WTC11 (cell line): ENCODE measurements around the gene PIK3C2B. TPM values are rescaled to one million over a fixed set of nuclear protein-coding genes. Genes with fewer than 3 reads are reported as not detected.

Source experiments
- ATAC-seq: fragments of 200-7000 bp; cut with Tn5 transposase; 2 replicates; pipeline ENCODE4 v1.10.0; 2021; ENCODE audit warnings: mild to moderate bottlenecking, moderate library complexity
- CTCF ChIA-PET: fragments of 300-600 bp; sonication (Branson Sonifier 250); formaldehyde crosslinking; loops from one replicate; lab custom pipeline; 2021; ENCODE audit warnings: antibody characterized with exemption; lab: Charles Lee
- POLR2A ChIA-PET: fragments of 350-600 bp; sonication (Branson Sonifier 250); formaldehyde crosslinking; loops from one replicate; lab custom pipeline; 2021; ENCODE audit warnings: antibody characterized with exemption; lab: Charles Lee
- DNase-seq: peaks from one replicate; pipeline ENCODE4 v3.0.0; 2021; ENCODE audit warnings: low spot score
- H3K27ac Mint-ChIP-seq: 2 replicates; pipeline ENCODE4 v1.8.0; 2021; ENCODE audit warnings: mixed read lengths
- H3K27me3 Mint-ChIP-seq: 2 replicates; pipeline ENCODE4 v1.8.0; 2021; ENCODE audit warnings: low read depth, mild to moderate bottlenecking, moderate library complexity, mixed read lengths
- H3K36me3 Mint-ChIP-seq: 2 replicates; pipeline ENCODE4 v1.8.0; 2021; ENCODE audit warnings: mixed read lengths
- H3K4me1 Mint-ChIP-seq: 2 replicates; pipeline ENCODE4 v1.8.0; 2022; ENCODE audit warnings: mixed read lengths
- H3K4me3 Mint-ChIP-seq: 2 replicates; pipeline ENCODE4 v1.8.0; 2021; ENCODE audit warnings: mild to moderate bottlenecking, moderate library complexity, mixed read lengths
- H3K9me3 Mint-ChIP-seq: 2 replicates; pipeline ENCODE4 v1.8.0; 2021; ENCODE audit warnings: mixed read lengths
- ATF3 ChIP-seq: sonication (generic); formaldehyde crosslinking; conservative IDR thresholded peaks from 2 replicates; pipeline ENCODE4 v1.8.1; 2022; ENCODE audit warnings: mild to moderate bottlenecking, missing genetic modification reagents
- ATF6 ChIP-seq: sonication (generic); formaldehyde crosslinking; IDR thresholded peaks from 2 replicates; pipeline ENCODE4 v1.8.1; 2023; ENCODE audit warnings: mild to moderate bottlenecking, missing genetic modification reagents
- CBFB ChIP-seq: sonication (generic); formaldehyde crosslinking; IDR thresholded peaks from 2 replicates; pipeline ENCODE4 v1.8.1; 2022; ENCODE audit warnings: mild to moderate bottlenecking, low read depth, missing genetic modification reagents
- EMX1 ChIP-seq: fragments of 250-450 bp; sonication (Bioruptor Pico); IDR thresholded peaks from 2 replicates; pipeline ENCODE4 v1.8.0; 2021; ENCODE audit warnings: mild to moderate bottlenecking
- GABPB1 ChIP-seq: sonication (generic); formaldehyde crosslinking; IDR thresholded peaks from 2 replicates; pipeline ENCODE4 v1.8.1; 2023; ENCODE audit warnings: mild to moderate bottlenecking, missing genetic modification reagents
- HMGA2 ChIP-seq: fragments of 250-450 bp; sonication (Bioruptor Pico); IDR thresholded peaks from 2 replicates; pipeline ENCODE4 v1.4.0; 2021; ENCODE audit warnings: mild to moderate bottlenecking, moderate library complexity
- TEAD1 ChIP-seq: sonication (generic); formaldehyde crosslinking; IDR thresholded peaks from 2 replicates; pipeline ENCODE4 v1.8.0; 2022; ENCODE audit warnings: mild to moderate bottlenecking, missing genetic modification reagents
- TEAD4 ChIP-seq: sonication (generic); formaldehyde crosslinking; IDR thresholded peaks from 2 replicates; pipeline ENCODE4 v1.8.0; 2022; ENCODE audit warnings: mild to moderate bottlenecking, missing genetic modification reagents
- ZBTB21 ChIP-seq: sonication (generic); formaldehyde crosslinking; IDR thresholded peaks from 2 replicates; pipeline ENCODE4 v1.8.1; 2023; ENCODE audit warnings: mild to moderate bottlenecking, missing genetic modification reagents, borderline replicate concordance
- ZNF232 ChIP-seq: sonication (generic); formaldehyde crosslinking; IDR thresholded peaks from 2 replicates; pipeline ENCODE4 v1.8.0; 2022; ENCODE audit warnings: mild to moderate bottlenecking, missing genetic modification reagents
- ZNF263 ChIP-seq: sonication (generic); formaldehyde crosslinking; IDR thresholded peaks from 2 replicates; pipeline ENCODE4 v1.8.1; 2022; ENCODE audit warnings: low read depth, mild to moderate bottlenecking, moderate library complexity, missing genetic modification reagents
- ZNF423 ChIP-seq: fragments of 250-450 bp; sonication (Bioruptor Pico); IDR thresholded peaks from 2 replicates; pipeline ENCODE4 v2.1.2; 2022; ENCODE audit warnings: mild to moderate bottlenecking, moderate library complexity
- ZNF425 ChIP-seq: fragments of 250-450 bp; sonication (Bioruptor Pico); conservative IDR thresholded peaks from 2 replicates; pipeline ENCODE4 v1.9.0; 2021; ENCODE audit warnings: mild to moderate bottlenecking
- ZNF512 ChIP-seq: sonication (generic); formaldehyde crosslinking; IDR thresholded peaks from 2 replicates; pipeline ENCODE4 v1.8.1; 2022; ENCODE audit warnings: missing genetic modification reagents, borderline replicate concordance
- ZNF671 ChIP-seq: fragments of 250-450 bp; sonication (Bioruptor Pico); IDR thresholded peaks from 2 replicates; pipeline ENCODE4 v1.8.0; 2021; ENCODE audit warnings: mild to moderate bottlenecking
- total RNA-seq: library from RNA; stranded (reverse); gene quantifications from 3 replicates; pipeline ENCODE4 v1.2.3, GENCODE V29; 2021

PIK3C2B gene
- total RNA-seq, 1 experiment from 2014 or later = 27.7 TPM

- no peaks in the 10 kb centered on the region for H3K9me3 Mint-ChIP-seq
- TF ChIP-seq TEAD1 (CRISPR knock-in tag) = no peak
- TF ChIP-seq ZNF425 (CRISPR knock-in tag) = no peak
- TF ChIP-seq TEAD4 (CRISPR knock-in tag) = no peak
- no peak for TF ChIP-seq ZNF512 (CRISPR knock-in tag)
- no peak for TF ChIP-seq ZNF671 (CRISPR knock-in tag)
- no peak for TF ChIP-seq ZBTB21 (CRISPR knock-in tag)
- no peak for TF ChIP-seq HMGA2 (CRISPR knock-in tag)
- TF ChIP-seq ZNF263 (CRISPR knock-in tag) = no peak
- TF ChIP-seq ATF6 (CRISPR knock-in tag) = no peak
- no peak for TF ChIP-seq ATF3 (CRISPR knock-in tag)
- TF ChIP-seq ZNF232 (CRISPR knock-in tag) = no peak
- TF ChIP-seq EMX1 (CRISPR knock-in tag) = no peak
- no peak for TF ChIP-seq CBFB
- TF ChIP-seq, all 79 proteins: peak for 0
- ATAC-seq (no peak), DNase-seq (no peak)
- Mint-ChIP-seq H3K27me3 (no peaks in the 10 kb centered on the region; the same call in none of the 2 replicates), H3K36me3 (no peaks in the 10 kb centered on the region), H3K4me3 (no peak overlapping the region), H3K4me1 (peaks cover 9% of the 10 kb centered on the region), H3K27ac (no peak overlapping the region)
- ChIA-PET CTCF (interaction anchor here (0.6 to 19.5 kb wide), 10 partner anchors 9 to 305 kb away, joined by 3 to 906 read pairs (median 12); partner anchors contain the start of gene PIK3C2B), POLR2A (interaction anchor here (0.9 kb wide), 1 partner anchor 25 kb away, joined by 3 read pairs; no protein-coding TSS in a partner anchor)
Observed at GRCh38 chr1:204502241-204502640, 7.6 kb upstream of the PIK3C2B start.

GRCh38 chr1:204499511-204500468 is 5.2 kb upstream of the PIK3C2B start:
- no peaks in the 10 kb centered on the region for H3K36me3 Mint-ChIP-seq
- TF ChIP-seq GABPB1 (CRISPR knock-in tag) (peak; percentile 86), ZNF423 (CRISPR knock-in tag) (no peak)
- no peaks in the 10 kb centered on the region for H3K9me3 Mint-ChIP-seq
- DNase-seq (no peak), ATAC-seq (no peak)
- H3K4me1 Mint-ChIP-seq = peaks cover 20% of the 10 kb centered on the region
- POLR2A ChIA-PET = interaction anchor here (0.6 kb wide), 1 partner anchor 43 kb away, joined by 4 read pairs; no protein-coding TSS in a partner anchor
- no peak overlapping the region for H3K27ac Mint-ChIP-seq
- H3K4me3 Mint-ChIP-seq = no peak overlapping the region
- H3K27me3 Mint-ChIP-seq = peaks cover 5% of the 10 kb centered on the region
- CTCF ChIA-PET = interaction anchor here (0.9 to 19.5 kb wide), 5 partner anchors 15 to 307 kb away, joined by 3 to 906 read pairs (median 22); no protein-coding TSS in a partner anchor
